Measurements from ENCODE around the gene ATP11A. TPM values are rescaled to one million over a fixed set of nuclear protein-coding genes. Genes with fewer than 3 reads are reported as not detected.

Gene ATP11A
- polyA plus RNA-seq, 2 donors, result 4.2 to 6.7 TPM

GRCh38 chr13:112928020-112928971 lies 238.5 kb downstream of the ATP11A start:
- Histone ChIP-seq H3K27ac (ENCODE audit: low read depth in 2 of 2, low read length in 1 of 2) (no peak overlapping the region), H3K27me3 (ENCODE audit: control insufficient read depth in 1 of 2, insufficient read depth in 2 of 2, low read length in 2 of 2) (no peaks in the 10 kb centered on the region), H3K9me3 (ENCODE audit: control insufficient read depth in 2 of 2, insufficient read depth in 1 of 2, low read depth in 1 of 2, low read length in 1 of 2) (no peaks in the 10 kb centered on the region)

GRCh38 chr13:112928972-112929782 lies 239.3 kb downstream of the ATP11A start:
- H3K4me3 ChIP-seq (ENCODE audit: low read depth in 1 of 2, low read length in 2 of 2), result no peak overlapping the region
- 24 to 28% methylated on average over 21 of the region's 21 CpGs for WGBS, 2 donors
- no peaks in the 10 kb centered on the region for H3K9me3 ChIP-seq (ENCODE audit: control insufficient read depth in 2 of 2, insufficient read depth in 1 of 2, low read depth in 1 of 2, low read length in 1 of 2)
- no peaks in the 10 kb centered on the region for H3K27me3 ChIP-seq (ENCODE audit: control insufficient read depth in 1 of 2, insufficient read depth in 2 of 2, low read length in 2 of 2)
- H3K4me1 ChIP-seq (ENCODE audit: control insufficient read depth in 2 of 2, insufficient read depth in 2 of 2, low read length in 1 of 2), result peaks cover 0 to 6% of the 10 kb centered on the region in 2 donors
- no peaks in the 10 kb centered on the region for H3K36me3 ChIP-seq (ENCODE audit: control insufficient read depth in 2 of 2, insufficient read depth in 2 of 2, low read length in 1 of 2)
- no peak overlapping the region for H3K27ac ChIP-seq (ENCODE audit: low read depth in 2 of 2, low read length in 1 of 2)

More at GRCh38 chr13:112928020-112928971, 238.5 kb downstream of the ATP11A start:
- 68 to 69% methylated on average over 21 of the region's 21 CpGs for WGBS, 2 donors
- Histone ChIP-seq H3K4me3 (ENCODE audit: low read depth in 1 of 2, low read length in 2 of 2) (no peak overlapping the region), H3K36me3 (ENCODE audit: control insufficient read depth in 2 of 2, insufficient read depth in 2 of 2, low read length in 1 of 2) (no peaks in the 10 kb centered on the region), H3K4me1 (ENCODE audit: control insufficient read depth in 2 of 2, insufficient read depth in 2 of 2, low read length in 1 of 2) (peaks cover 0 to 6% of the 10 kb centered on the region in 2 donors)

GRCh38 chr13:112929783-112930055 lies 239.9 kb downstream of the ATP11A start:
- H3K4me1 ChIP-seq (ENCODE audit: control insufficient read depth in 2 of 2, insufficient read depth in 2 of 2, low read length in 1 of 2), result peaks cover 0 to 6% of the 10 kb centered on the region in 2 donors
- H3K36me3 ChIP-seq (ENCODE audit: control insufficient read depth in 2 of 2, insufficient read depth in 2 of 2, low read length in 1 of 2), result no peaks in the 10 kb centered on the region
- no peak overlapping the region for H3K27ac ChIP-seq (ENCODE audit: low read depth in 2 of 2, low read length in 1 of 2)
- H3K27me3 ChIP-seq (ENCODE audit: control insufficient read depth in 1 of 2, insufficient read depth in 2 of 2, low read length in 2 of 2), result no peaks in the 10 kb centered on the region
- no peak overlapping the region for H3K4me3 ChIP-seq (ENCODE audit: low read depth in 1 of 2, low read length in 2 of 2)
- no peaks in the 10 kb centered on the region for H3K9me3 ChIP-seq (ENCODE audit: control insufficient read depth in 2 of 2, insufficient read depth in 1 of 2, low read depth in 1 of 2, low read length in 1 of 2)
- WGBS, 2 donors, result 43 to 52% methylated on average over 8 of the region's 8 CpGs

GRCh38 chr13:112930192-112930591 lies 240.4 kb downstream of the ATP11A start:
- H3K9me3 ChIP-seq (ENCODE audit: control insufficient read depth in 2 of 2, insufficient read depth in 1 of 2, low read depth in 1 of 2, low read length in 1 of 2), result no peaks in the 10 kb centered on the region
- H3K36me3 ChIP-seq (ENCODE audit: control insufficient read depth in 2 of 2, insufficient read depth in 2 of 2, low read length in 1 of 2), result no peaks in the 10 kb centered on the region
- no peaks in the 10 kb centered on the region for H3K27me3 ChIP-seq (ENCODE audit: control insufficient read depth in 1 of 2, insufficient read depth in 2 of 2, low read length in 2 of 2)
- no peak overlapping the region for H3K4me3 ChIP-seq (ENCODE audit: low read depth in 1 of 2, low read length in 2 of 2)
- H3K4me1 ChIP-seq (ENCODE audit: control insufficient read depth in 2 of 2, insufficient read depth in 2 of 2, low read length in 1 of 2), result peaks cover 0 to 6% of the 10 kb centered on the region in 2 donors
- H3K27ac ChIP-seq (ENCODE audit: low read depth in 2 of 2, low read length in 1 of 2), result no peak overlapping the region

GRCh38 chr13:112931028-112931934 lies 241.4 kb downstream of the ATP11A start:
- no peak overlapping the region for H3K27ac ChIP-seq (ENCODE audit: low read depth in 2 of 2, low read length in 1 of 2)
- H3K9me3 ChIP-seq (ENCODE audit: control insufficient read depth in 2 of 2, insufficient read depth in 1 of 2, low read depth in 1 of 2, low read length in 1 of 2), result no peaks in the 10 kb centered on the region

GRCh38 chr13:112932971-112933370 lies 243.1 kb downstream of the ATP11A start:
- peaks cover 0 to 6% of the 10 kb centered on the region in 2 donors for H3K4me1 ChIP-seq (ENCODE audit: control insufficient read depth in 2 of 2, insufficient read depth in 2 of 2, low read length in 1 of 2)
- peaks cover 0 to 4% of the 10 kb centered on the region in 2 donors for H3K9me3 ChIP-seq (ENCODE audit: control insufficient read depth in 2 of 2, insufficient read depth in 1 of 2, low read depth in 1 of 2, low read length in 1 of 2)
- H3K4me3 ChIP-seq (ENCODE audit: low read depth in 1 of 2, low read length in 2 of 2), result no peak overlapping the region
- WGBS, 2 donors, result 76 to 78% methylated on average over 9 of the region's 9 CpGs
- H3K27me3 ChIP-seq (ENCODE audit: control insufficient read depth in 1 of 2, insufficient read depth in 2 of 2, low read length in 2 of 2), result no peaks in the 10 kb centered on the region
- no peaks in the 10 kb centered on the region for H3K36me3 ChIP-seq (ENCODE audit: control insufficient read depth in 2 of 2, insufficient read depth in 2 of 2, low read length in 1 of 2)
- H3K27ac ChIP-seq (ENCODE audit: low read depth in 2 of 2, low read length in 1 of 2), result no peak overlapping the region

More at GRCh38 chr13:112931028-112931934, 241.4 kb downstream of the ATP11A start:
- no peak overlapping the region for H3K4me3 ChIP-seq (ENCODE audit: low read depth in 1 of 2, low read length in 2 of 2)
- WGBS, 2 donors, result 47 to 52% methylated on average over 32 of the region's 32 CpGs
- peaks cover 0 to 6% of the 10 kb centered on the region in 2 donors for H3K4me1 ChIP-seq (ENCODE audit: control insufficient read depth in 2 of 2, insufficient read depth in 2 of 2, low read length in 1 of 2)
- no peaks in the 10 kb centered on the region for H3K27me3 ChIP-seq (ENCODE audit: control insufficient read depth in 1 of 2, insufficient read depth in 2 of 2, low read length in 2 of 2)
- H3K36me3 ChIP-seq (ENCODE audit: control insufficient read depth in 2 of 2, insufficient read depth in 2 of 2, low read length in 1 of 2), result no peaks in the 10 kb centered on the region

- no peak overlapping the region for H3K27ac ChIP-seq (ENCODE audit: low read depth in 2 of 2, low read length in 1 of 2)
- H3K36me3 ChIP-seq (ENCODE audit: control insufficient read depth in 2 of 2, insufficient read depth in 2 of 2, low read length in 1 of 2), result no peaks in the 10 kb centered on the region
Observed at GRCh38 chr13:112933649-112934048, 243.8 kb downstream of the ATP11A start.

GRCh38 chr13:112934078-112934477 lies 244.2 kb downstream of the ATP11A start:
- no peak overlapping the region for H3K27ac ChIP-seq (ENCODE audit: low read depth in 2 of 2, low read length in 1 of 2)
- 76 to 77% methylated on average over 6 of the region's 6 CpGs for WGBS, 2 donors

More at GRCh38 chr13:112933649-112934048, 243.8 kb downstream of the ATP11A start:
- 90 to 94% methylated on average over 7 of the region's 7 CpGs for WGBS, 2 donors
- Histone ChIP-seq H3K9me3 (ENCODE audit: control insufficient read depth in 2 of 2, insufficient read depth in 1 of 2, low read depth in 1 of 2, low read length in 1 of 2) (peaks cover 0 to 4% of the 10 kb centered on the region in 2 donors), H3K4me1 (ENCODE audit: control insufficient read depth in 2 of 2, insufficient read depth in 2 of 2, low read length in 1 of 2) (peaks cover 0 to 4% of the 10 kb centered on the region in 2 donors), H3K27me3 (ENCODE audit: control insufficient read depth in 1 of 2, insufficient read depth in 2 of 2, low read length in 2 of 2) (no peaks in the 10 kb centered on the region), H3K4me3 (ENCODE audit: low read depth in 1 of 2, low read length in 2 of 2) (no peak overlapping the region)

More at GRCh38 chr13:112934078-112934477, 244.2 kb downstream of the ATP11A start:
- no peaks in the 10 kb centered on the region for H3K27me3 ChIP-seq (ENCODE audit: control insufficient read depth in 1 of 2, insufficient read depth in 2 of 2, low read length in 2 of 2)
- no peaks in the 10 kb centered on the region for H3K36me3 ChIP-seq (ENCODE audit: control insufficient read depth in 2 of 2, insufficient read depth in 2 of 2, low read length in 1 of 2)
- peaks cover 0 to 4% of the 10 kb centered on the region in 2 donors for H3K9me3 ChIP-seq (ENCODE audit: control insufficient read depth in 2 of 2, insufficient read depth in 1 of 2, low read depth in 1 of 2, low read length in 1 of 2)
- peaks cover 0 to 4% of the 10 kb centered on the region in 2 donors for H3K4me1 ChIP-seq (ENCODE audit: control insufficient read depth in 2 of 2, insufficient read depth in 2 of 2, low read length in 1 of 2)
- H3K4me3 ChIP-seq (ENCODE audit: low read depth in 1 of 2, low read length in 2 of 2), result no peak overlapping the region
